Epithelial cell of esophagus (primary cell): ENCODE data around the gene GALNT8.
"Not testable (repeated sequence)": the region's sequence is repeated elsewhere in the genome, so short reads cannot be mapped to it uniquely, and the experiment has no call there.

Experiments used
- DNase-seq: peaks from one replicate; pipeline ENCODE4 v3.0.0; 2010; ENCODE audit warnings: low read depth
- H3K4me3 ChIP-seq: 2 replicates; pipeline ENCODE4 v1.5.1; 2011; ENCODE audit warnings: mild to moderate bottlenecking, low read length, control low read depth
- CTCF ChIP-seq: IDR thresholded peaks from 2 replicates; pipeline ENCODE4 v1.5.1; 2011; ENCODE audit warnings: low read depth, mild to moderate bottlenecking, low read length, control low read depth, inconsistent platforms; ENCODE audit not compliant: insufficient read depth; ENCODE audit errors: missing control alignments

GALNT8 gene

GRCh38 chr12:4703676-4704075 lies 16.5 kb upstream of the GALNT8 start:
- no peak for TF ChIP-seq CTCF

GRCh38 chr12:4705824-4706223 lies 14.4 kb upstream of the GALNT8 start:
- no peak for TF ChIP-seq CTCF
- H3K4me3 ChIP-seq = no peak overlapping the region
- DNase-seq = no peak

More at GRCh38 chr12:4703676-4704075, 16.5 kb upstream of the GALNT8 start:
- H3K4me3 ChIP-seq = no peak overlapping the region
- no peak for DNase-seq

GRCh38 chr12:4707306-4707705 lies 12.9 kb upstream of the GALNT8 start:
- H3K4me3 ChIP-seq = no peak overlapping the region
- DNase-seq = no peak
- TF ChIP-seq CTCF = no peak

GRCh38 chr12:4710113-4710512 lies 10.1 kb upstream of the GALNT8 start:
- no peak for DNase-seq

GRCh38 chr12:4714879-4715278 lies 5.3 kb upstream of the GALNT8 start:
- H3K4me3 ChIP-seq = no peak overlapping the region
- no peak for TF ChIP-seq CTCF
- DNase-seq = no peak

More at GRCh38 chr12:4710113-4710512, 10.1 kb upstream of the GALNT8 start:
- TF ChIP-seq CTCF = no peak
- H3K4me3 ChIP-seq = no peak overlapping the region

GRCh38 chr12:4717806-4718205 lies 2.4 kb upstream of the GALNT8 start:
- DNase-seq = no peak
- TF ChIP-seq CTCF = no peak
- H3K4me3 ChIP-seq = no peak overlapping the region

GRCh38 chr12:4720637-4720995 lies 416 bp downstream of the GALNT8 start:
- no peak for TF ChIP-seq CTCF
- no peak for DNase-seq
- no peak overlapping the region for H3K4me3 ChIP-seq

GRCh38 chr12:4721587-4721986 lies 1.4 kb downstream of the GALNT8 start:
- DNase-seq, H3K4me3 ChIP-seq: not testable (repeated sequence)
